GM19324 (cell line): Measurements from ENCODE around the gene PAF1.

Source experiments
- ATAC-seq: cut with Tn5 transposase; IDR thresholded peaks from one replicate; pipeline ENCODE4 v1.9.1; 2021; ENCODE audit warnings: mild to moderate bottlenecking, moderate library complexity; ENCODE audit not compliant: unreplicated experiment, low FRiP score

PAF1 gene

GRCh38 chr19:39406656-39407409 lies 15.9 kb upstream of the PAF1 start, which contains the start of gene ZFP36:
Gene ZFP36 (plus strand): TSS chr19:39406847. CDS start chr19:39406905, 58 bp downstream.
- ATAC-seq: peak; percentile 16

GRCh38 chr19:39405958-39406655 lies 15.2 kb upstream of the PAF1 start:
- ATAC-seq: no peak

- no peak for ATAC-seq
These were observed 14.5 kb upstream of the PAF1 start for GRCh38 chr19:39405261-39405957.

GRCh38 chr19:39403331-39404312 lies 12.7 kb upstream of the PAF1 start:
- ATAC-seq: no peak

GRCh38 chr19:39402346-39403300 lies 11.7 kb upstream of the PAF1 start:
- ATAC-seq: peak; percentile 33

- ATAC-seq: no peak
These were observed 10.8 kb upstream of the PAF1 start for GRCh38 chr19:39401549-39402345.

- no peak for ATAC-seq
These were observed 10.2 kb upstream of the PAF1 start for GRCh38 chr19:39401070-39401548.

- no peak for ATAC-seq
These were observed 9.2 kb upstream of the PAF1 start for GRCh38 chr19:39400061-39400460.

- ATAC-seq: no peak
These were observed 8.8 kb upstream of the PAF1 start for GRCh38 chr19:39399668-39400050.

- no peak for ATAC-seq
These were observed 7.5 kb upstream of the PAF1 start for GRCh38 chr19:39398297-39398864.

GRCh38 chr19:39397360-39398296 lies 6.7 kb upstream of the PAF1 start:
- ATAC-seq: peak; percentile 46

GRCh38 chr19:39390451-39390750 lies 505 bp downstream of the PAF1 start:
- no peak for ATAC-seq

GRCh38 chr19:39389631-39390414 lies 1.1 kb downstream of the PAF1 start:
- ATAC-seq: no peak

GRCh38 chr19:39388657-39389056 lies 2.2 kb downstream of the PAF1 start:
- ATAC-seq: no peak

- ATAC-seq: no peak
These were observed 4.3 kb downstream of the PAF1 start for GRCh38 chr19:39386557-39386956.
